DMS 273 treated with DMSO at 0.1 percent for 48 hours (cell line): ENCODE results near the gene CBL.

Experiments
- DNase-seq: peaks from one replicate; lab custom pipeline; 2025; lab: John Stamatoyannopoulos, UW

Gene CBL

DNA sequence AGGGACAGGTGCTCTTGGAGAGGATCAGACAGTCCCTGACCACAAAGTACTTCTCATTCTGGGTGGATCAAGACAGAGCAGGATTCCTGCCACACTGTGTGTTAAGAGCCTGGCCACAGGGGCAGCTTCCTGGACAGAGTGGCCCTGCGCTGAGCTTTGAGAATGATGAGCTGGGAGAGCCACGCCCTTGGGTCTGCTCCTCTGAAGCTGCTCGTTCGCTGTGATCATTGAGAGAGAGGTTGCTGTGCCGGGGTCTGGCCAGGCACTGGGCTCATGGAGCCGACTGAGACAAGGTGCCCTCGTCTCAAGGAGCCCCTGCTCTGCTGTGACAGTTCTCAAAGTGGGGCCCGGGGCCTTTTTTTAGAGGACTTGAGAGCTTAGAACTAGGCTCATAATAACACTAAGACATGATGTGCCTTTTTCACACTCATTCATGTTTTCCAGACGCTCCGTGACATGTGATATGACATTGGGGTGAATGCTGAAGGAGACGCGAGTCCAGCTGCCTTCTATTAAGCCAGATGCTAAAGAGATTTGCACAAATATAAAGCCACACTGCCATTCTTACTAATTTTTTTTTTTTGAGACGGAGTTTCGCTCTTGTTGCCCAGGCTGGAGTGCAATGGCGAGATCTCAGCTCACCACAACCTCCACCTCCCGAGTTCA, 141.9 kb downstream of the CBL start:
- no peak for DNase-seq

DNA sequence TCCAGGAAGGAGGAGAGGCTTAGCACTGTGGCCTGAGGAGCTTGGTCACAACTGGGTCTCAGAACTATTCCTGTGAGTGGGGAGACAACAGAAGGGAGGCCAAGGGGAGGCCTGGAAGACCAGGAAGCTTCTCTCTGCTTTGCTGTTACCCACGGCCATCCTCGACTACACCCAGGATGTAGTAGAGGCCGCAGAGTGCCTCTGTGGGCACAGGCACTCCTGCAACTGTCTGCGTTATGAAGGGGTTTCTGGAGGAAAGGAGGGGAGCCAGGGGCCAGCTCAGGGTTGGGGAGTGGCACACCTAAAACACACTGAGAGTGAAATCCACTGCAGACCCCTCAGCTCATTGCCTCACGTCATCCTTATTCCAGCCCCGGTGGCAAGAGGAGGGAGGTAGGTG, 144.2 kb downstream of the CBL start:
- no peak for DNase-seq

DNA sequence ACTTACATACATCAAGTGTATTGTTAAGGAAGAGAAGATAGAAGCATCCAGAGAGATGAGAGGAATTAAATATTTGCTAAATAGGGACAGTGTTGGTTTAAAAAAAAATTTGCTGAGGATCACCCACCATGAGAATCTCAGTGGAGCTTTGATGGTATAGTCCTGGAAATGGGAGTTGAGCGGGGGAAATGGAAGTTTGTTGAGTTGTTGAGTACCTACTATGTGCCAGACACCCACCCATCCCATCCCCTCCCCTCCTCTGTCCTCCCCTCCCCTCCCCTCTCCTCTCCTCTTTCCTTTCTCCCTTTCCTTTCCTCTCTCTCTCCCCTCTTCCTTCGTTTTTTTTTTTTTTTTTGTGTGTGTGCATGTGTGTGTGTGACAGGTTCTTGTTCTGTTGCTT, 145.1 kb downstream of the CBL start:
- DNase-seq, result no peak

DNA sequence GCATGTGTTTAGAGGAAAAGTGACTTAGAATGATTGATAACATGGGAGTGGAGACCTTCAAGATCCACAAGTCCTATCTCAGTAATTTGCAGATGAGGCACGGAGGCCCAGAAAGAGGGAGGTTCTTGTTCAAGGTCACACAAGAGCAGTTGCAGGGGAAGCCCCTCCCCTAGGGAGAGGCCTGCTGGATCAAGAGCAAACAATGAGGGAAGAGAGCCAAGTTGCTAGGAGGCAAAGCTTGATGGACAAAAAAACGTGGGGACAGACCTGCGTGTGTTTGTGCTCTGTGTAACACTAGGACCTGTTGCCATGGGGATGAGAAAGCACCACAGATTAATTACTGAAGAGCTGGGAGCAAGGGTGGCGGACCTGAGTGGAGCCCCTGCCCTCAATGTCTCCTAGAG, 146.7 kb downstream of the CBL start:
- DNase-seq, result no peak

DNA sequence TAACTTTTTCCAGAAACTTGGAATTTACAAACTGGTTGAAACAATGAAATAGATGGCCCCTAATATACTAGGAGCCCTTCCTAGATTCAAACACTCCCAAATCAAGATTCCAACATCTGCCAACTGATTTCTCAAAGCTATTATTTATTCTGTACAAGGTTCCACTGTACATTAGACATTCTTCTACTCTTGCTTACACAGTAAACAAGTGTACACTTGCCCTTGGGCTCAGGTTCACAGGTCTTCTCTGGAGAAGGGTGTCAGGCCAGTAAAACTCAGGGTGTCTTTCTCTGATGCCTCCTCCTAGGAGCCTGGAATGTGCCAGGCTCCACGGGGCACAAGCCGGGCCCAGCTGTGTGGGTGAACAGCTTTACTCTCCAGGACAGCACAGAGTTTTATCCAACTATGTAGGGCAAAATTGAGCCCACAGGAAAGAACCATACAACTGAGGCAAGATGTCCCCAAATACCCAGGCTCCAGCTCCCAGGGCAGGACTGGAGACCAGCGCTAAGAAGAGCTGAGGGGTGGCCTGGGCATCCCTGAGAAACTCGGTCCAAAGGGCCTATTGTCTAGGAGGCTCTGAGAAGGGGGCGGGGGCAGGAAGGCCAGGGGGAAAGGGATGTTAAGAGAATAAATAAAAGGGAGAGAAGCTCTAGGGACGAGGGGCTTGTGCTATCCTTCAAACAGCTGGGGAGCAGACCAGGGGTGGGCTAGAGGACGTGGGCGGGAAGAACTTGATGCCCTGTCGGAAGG, 149.1 kb downstream of the CBL start:
- no peak for DNase-seq

DNA sequence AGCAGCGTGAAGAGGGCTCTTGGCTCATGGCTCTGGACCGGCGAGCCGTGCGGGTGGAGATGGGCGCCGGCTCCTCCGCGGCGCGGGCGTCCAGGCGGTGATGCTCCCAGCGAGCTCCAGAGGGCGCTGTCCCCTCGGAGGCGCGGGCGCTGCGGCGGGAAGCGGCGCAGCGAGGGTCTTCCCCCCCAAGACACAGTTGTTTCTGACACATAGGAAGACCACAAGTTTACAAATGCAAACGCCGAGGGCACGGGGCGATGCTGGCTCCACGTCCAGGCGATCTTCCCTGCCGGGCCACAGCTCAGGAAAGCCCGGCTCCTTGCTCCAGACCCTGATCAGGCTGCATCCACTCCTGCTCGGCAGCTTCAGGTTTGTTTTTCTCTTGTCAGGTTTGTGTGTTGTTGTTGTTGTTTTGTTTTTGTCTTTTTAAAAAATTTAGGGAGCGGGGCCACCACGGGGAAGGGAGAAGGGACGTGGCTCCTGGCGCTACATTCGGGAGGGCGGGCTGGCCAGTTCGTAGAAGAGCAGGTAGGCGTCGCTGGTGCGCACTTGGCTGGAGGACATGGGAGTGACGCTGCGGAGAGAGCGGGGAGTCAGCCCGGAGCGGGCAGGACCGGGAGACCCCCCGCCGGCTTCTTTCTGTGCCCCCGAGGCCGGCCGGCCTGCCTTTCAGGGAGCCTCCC, 150.4 kb downstream of the CBL start:
- no peak for DNase-seq

DNA sequence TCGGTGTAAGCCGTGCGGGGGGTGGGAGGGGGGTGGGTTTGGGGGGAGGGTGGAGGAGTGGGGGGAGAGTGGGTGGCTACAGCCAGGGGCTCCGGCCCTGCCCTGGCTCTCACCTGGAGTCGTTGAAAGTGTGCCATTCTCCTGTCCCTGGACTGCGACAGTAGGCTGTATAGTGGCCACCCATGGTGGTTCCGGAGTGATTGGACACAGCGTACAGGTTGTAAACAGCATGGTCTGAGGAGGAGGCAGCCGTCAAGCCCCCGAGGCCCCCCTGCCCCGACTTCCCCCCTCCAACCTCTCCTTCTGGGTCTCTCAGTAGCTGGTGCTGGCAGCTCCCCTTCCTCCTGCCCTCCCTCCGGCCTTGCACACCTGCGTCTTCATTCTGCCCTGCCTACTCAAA, 150.9 kb downstream of the CBL start:
- no peak for DNase-seq
